Endometrium (tissue), 2 donors: Measurements from ENCODE around the gene MFAP4.

ENCODE experiments used
- FAIRE-seq: peaks from 2 replicates; lab custom pipeline; 2012; peaks lifted over from hg19 to GRCh38; lab: Jason Lieb, UNC
- donor health status: control.
- donor health status: control.

MFAP4 gene

GRCh38 chr17:19410091-19410490, 23.1 kb upstream of the MFAP4 start:
- FAIRE-seq = no peak

DNA sequence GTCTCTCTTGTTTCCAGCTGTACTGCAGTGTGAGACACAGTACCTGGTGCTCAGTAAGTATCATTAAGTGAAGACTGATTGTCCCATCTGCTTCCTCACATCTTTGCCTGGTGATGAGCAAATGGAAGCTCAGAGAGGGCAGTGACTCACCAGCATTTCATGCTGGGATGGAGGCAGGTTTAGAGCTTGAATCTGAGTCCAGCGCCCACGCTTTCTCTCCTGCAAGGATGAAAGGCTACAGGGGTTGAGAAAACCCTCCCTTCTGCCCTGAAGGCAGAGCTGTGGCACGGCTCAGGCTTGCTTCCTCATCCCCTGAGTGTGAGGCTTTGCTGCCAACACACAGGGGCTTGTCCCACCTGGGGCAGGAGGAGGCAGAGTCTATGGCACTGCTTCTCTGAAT, 22.5 kb upstream of the MFAP4 start:
- no peak for FAIRE-seq

DNA sequence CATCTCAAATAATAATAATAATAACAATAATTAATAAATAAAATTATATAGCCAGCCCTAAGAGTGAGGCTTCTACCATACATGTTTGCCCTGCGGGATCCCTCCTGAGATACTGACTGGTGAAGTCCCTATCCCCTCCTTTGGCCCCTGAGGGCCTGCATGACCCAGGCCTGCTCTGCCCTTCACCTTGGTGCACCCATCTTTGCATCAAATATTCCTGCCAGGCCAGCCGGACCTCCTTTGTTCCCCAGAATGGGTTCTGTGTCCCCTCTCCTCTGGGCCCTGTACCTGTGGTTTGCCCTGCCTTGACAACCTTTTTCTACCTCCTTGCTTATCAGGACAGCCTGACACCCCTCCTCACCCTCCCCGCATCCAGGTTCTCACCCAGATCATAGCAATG, 22.1 kb upstream of the MFAP4 start:
- no peak for FAIRE-seq

DNA sequence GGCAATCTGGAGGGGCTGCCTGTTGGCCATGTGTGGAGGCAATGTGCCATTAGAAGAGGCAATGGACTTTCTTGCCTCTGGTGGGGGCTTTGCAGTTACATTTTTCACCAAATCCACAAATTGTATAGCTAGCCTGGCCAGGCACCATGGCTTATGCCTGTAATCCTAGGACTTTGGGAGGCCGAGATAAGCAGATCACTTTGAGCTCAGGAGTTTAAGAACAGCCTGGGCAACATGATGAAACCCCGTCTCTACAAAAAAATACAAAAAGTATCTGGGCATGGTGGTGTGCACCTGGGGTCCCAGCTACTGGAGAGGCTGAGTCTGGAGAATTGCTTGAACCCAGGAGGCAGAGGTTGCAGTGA, 21.3 kb upstream of the MFAP4 start:
- no peak for FAIRE-seq

- no peak for FAIRE-seq
Observed at GRCh38 chr17:19407601-19408345, 20.8 kb upstream of the MFAP4 start.

DNA sequence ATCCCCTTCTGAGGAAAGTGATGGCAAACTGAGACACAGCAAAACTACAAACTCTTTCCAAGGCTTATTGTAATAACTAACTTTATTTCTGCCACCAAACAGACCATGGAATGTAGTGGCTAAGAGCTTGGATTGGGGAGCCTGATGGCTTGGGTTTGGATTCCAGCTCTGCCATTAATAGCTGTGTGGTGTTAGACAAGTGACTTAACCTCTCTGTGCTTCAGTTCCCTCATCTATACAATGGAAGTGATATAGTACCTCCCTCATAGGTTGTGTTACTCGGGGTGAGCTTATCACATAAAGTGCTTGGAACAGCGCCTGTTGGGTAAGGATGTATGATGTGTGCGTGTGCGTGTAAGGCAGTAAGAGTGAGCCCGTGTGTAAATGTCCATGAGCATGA, 18.1 kb upstream of the MFAP4 start:
- no peak for FAIRE-seq

DNA sequence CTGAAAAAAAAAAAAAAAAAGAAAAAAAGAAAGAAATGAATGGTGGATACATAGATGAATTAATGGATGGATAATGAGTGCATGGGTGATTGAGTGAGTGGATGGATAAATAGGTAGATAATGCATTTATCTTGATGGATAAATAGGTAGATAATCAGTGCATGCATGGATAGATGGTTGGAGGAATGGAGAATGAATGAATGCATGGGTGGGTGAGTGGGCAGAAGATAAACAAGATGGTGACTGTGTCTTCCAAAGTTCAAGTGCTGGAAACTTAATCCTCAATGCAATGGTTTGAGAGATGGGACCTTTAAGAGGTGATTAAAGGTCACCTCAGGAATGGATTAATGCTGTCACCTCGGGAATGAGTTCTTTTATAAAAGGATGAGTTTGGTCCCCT, 17.3 kb upstream of the MFAP4 start:
- FAIRE-seq = no peak

GRCh38 chr17:19403021-19403420, 16.0 kb upstream of the MFAP4 start:
- FAIRE-seq = no peak

DNA sequence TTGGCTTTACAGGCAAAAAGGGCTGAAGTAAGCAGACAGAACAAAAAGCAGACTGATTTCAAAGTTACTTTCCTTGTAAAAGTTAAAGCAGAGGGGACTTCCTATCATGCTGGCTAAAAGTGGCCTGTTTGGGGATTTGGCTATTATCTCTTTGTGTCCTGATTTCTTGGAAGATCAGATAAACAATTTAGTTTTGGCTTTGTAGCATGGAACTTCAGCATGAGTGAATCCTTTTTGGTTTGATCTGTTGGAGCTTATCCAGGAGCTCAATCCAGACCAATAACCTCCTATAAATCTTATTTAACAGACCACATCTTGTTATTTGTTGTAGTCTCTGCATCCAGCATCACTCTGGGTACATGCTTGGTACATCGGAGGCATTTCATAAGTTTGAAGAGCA, 15.2 kb upstream of the MFAP4 start:
- FAIRE-seq = no peak

DNA sequence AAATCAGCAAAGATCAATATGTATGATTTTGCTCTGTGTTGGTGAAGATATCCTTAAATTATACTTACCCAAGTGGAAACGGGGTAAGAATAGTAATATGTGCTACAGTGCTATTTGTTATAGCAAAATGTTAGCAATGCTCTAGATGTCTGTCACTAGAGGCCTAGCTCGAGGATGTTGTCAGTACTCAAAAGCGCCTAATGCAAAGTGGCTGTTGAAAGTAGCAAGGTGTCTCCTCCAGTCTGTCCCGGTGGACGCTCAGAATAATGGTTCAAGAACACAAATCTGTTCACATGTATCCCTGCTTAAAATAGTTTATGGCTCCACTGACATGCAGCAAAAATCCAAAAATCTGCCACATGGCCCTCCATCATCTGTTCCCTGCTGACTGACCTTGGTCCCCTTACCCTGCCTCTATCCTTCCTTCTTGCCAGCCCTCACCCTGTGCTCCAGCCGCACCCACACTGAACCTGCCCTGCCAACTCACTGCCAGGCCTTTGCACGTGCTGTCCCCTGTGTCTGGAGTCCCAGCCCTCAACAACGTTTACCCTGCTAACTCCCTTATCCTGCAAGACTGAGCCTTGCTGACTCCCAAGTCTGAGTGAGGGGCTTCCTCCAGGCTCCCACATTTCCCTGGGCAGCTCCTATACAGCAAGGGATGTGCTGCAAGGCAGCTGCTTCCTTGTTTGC, 14.5 kb upstream of the MFAP4 start:
- no peak for FAIRE-seq

DNA sequence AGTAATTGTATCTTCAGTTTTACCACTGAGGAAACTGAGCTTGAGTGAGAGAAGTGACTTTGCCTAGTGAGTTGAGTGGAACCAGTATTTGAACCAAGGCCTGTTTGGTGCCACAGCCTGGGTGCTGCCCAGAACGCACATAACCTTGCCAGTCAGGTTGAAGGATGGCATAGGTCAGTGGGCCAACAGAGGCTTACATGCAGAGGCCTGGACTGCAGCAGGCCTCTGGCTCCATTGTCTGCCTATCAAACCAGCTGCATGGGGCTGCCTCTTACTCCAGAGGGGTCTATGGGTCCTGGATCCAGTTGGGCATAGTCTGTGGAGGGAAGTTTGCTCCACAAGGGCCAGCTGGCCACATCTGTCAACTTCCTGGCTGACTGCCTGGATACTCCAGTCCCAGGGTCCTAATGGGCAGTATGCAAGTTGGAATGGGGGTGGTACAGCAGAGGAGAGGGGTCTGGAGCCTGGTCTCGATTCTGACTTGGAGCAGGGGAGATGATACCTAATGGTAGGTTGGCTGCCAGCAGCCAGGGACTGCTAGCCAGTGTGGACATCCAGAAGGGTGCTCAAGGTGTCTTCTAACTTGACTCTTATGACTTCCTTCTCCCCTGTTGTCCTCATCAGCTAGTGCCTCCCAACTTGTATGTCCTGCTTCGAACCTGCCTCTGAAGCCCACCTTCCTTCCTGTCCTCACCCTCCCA, 12.9 kb upstream of the MFAP4 start:
- no peak for FAIRE-seq

- no peak for FAIRE-seq
Observed at GRCh38 chr17:19398301-19399181, 11.6 kb upstream of the MFAP4 start.

DNA sequence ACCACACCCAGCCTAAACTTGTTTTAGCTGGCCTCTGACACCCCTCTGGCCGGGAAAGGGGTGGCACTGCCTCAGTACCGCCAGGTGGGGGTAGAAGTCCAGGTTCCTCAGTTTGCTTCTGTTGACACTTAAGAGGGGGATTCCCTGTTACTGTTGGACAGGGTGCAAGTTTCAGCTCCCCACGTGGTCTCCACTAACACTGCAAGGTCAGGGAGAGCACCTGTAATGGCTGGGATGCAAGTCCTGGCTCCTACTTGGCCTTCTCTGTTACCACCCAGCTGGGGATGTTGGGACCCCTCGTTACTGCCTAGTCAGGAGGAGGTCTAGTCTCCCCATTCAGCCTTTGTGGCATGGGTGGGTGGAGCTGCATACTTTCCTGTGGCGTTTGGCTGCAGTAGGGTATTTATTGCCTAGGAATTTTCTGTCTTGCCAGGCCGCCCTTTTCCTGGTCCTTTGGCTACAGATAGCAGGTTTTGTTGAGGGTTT, 10.6 kb upstream of the MFAP4 start:
- no peak for FAIRE-seq

- no peak for FAIRE-seq
Observed at GRCh38 chr17:19392303-19392702, 5.3 kb upstream of the MFAP4 start.

- FAIRE-seq = no peak
Observed at GRCh38 chr17:19391432-19391831, 4.4 kb upstream of the MFAP4 start.

DNA sequence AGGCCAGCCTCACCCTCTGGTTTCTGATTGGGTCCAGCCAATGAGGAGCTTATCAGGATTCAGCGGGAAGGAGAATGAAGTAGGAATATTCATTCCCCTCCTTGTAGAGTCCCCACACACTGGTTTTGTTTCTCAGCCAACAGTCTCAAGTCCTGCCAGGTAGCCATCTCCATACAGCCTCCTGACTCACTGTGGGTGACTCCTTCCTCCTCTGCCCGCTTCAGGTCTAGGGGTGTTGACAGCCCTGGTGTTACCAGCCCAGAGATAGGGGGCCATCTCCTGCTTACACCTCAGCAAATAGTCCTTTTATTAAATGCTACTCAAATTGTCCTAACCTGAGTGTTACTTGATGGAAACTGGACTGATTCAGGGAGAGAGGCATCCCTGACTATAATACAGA, 4.0 kb upstream of the MFAP4 start:
- no peak for FAIRE-seq

- FAIRE-seq = no peak
Observed at GRCh38 chr17:19388791-19389785, 2.1 kb upstream of the MFAP4 start.

- peak; percentile 23 for FAIRE-seq
Observed at GRCh38 chr17:19387921-19388521, 1.0 kb upstream of the MFAP4 start.

DNA sequence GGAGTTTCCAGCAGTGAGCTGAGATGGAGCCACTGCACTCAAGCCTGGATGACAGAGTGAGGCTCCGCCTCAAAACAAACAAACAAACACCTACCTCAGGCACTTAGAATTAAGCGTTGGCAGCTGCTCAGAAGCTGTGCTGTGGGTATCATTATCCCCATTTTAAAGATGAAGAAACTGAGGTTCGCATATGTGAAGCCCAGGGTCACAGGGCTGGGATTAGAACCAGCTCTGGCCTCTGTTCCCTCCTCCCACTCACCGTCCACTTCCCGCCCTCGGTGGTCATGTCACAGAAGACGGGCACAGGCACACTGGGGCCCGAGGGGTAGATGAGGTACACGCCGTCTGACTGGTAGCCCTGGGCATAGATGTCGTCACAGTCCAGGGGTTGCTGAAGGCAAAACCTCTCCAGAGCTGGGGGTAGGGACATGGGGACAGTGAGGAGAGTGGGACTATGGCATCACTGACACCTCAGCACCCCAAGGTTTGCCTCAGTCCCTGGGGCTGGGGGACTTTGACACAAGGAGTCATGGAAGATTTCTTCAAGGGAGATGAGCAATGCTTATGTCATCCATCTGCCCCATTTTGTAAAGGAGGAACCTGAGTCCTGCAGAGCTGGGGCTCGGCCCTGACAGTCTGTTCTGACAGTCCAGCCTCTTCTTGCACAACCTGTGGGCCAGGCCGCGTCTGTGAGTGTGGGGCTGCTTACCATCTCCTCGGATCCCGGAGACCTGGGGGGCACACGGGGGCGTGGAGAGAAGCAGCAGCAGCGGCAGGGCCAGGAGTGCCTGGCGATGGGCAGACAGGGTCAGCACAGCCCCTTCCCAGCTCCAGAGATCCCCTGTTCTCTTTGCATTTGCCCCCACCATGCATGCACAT, 700 bp downstream of the MFAP4 start:
- no peak for FAIRE-seq
